ENCODE measurements around the gene ESAM. TPM values are rescaled to one million over a fixed set of nuclear protein-coding genes. Genes with fewer than 3 reads are reported as not detected.

Gene ESAM
- total RNA-seq, 1 donor from 2014 or later = 0.26 TPM

- H3K36me3 Mint-ChIP-seq = peaks cover 11% of the 10 kb centered on the region
- Histone ChIP-seq H3K27ac (peak overlapping the region; percentile 97), H3K79me2 (ENCODE audit: low read depth) (peaks cover 54% of the 10 kb centered on the region), H3K4me3 (peak overlapping the region; percentile 76), H3K4me1 (peaks cover 28% of the 10 kb centered on the region), H2AFZ (replicated peaks) (peak overlapping the region; percentile 93), H3K4me2 (peak overlapping the region; percentile 91), H3K9me3 (ENCODE audit: low read depth) (no peaks in the 10 kb centered on the region), H3K27me3 (no peaks in the 10 kb centered on the region), H3K9ac (peak overlapping the region; percentile 88), H4K20me1 (ENCODE audit: low read depth) (peaks cover 32% of the 10 kb centered on the region), H3F3A (ENCODE audit: low read depth) (peaks cover 28% of the 10 kb centered on the region), H3K36me3 (no peaks in the 10 kb centered on the region)
- H3K4me3 Mint-ChIP-seq = peak overlapping the region; percentile 89
- H3K27ac Mint-ChIP-seq = peak overlapping the region; percentile 97
- TF ChIP-seq EZH2 (IDR thresholded peaks at IDR 0.05) (no peak), CTCF (IDR thresholded peaks at IDR 0.05) (no peak), EZH2phosphoT487 (IDR thresholded peaks at IDR 0.05) (no peak)
- H3K9me3 Mint-ChIP-seq = no peaks in the 10 kb centered on the region
- DNase-seq (ENCODE audit: low spot score) = no peak
- H3K4me1 Mint-ChIP-seq = peaks cover 31% of the 10 kb centered on the region
- no peaks in the 10 kb centered on the region for H3K27me3 Mint-ChIP-seq (ENCODE audit: insufficient read depth, low read depth)
Measured at GRCh38 chr11:124801014-124801413, 38.9 kb upstream of the ESAM start.

GRCh38 chr11:124800226-124800929 is 38.3 kb upstream of the ESAM start, which contains the start of gene MSANTD2:
TSS of gene MSANTD2 (minus strand) at chr11:124800406. CDS start at chr11:124800380, 26 bp downstream.
- peaks cover 28% of the 10 kb centered on the region for H3F3A ChIP-seq (ENCODE audit: low read depth)
- peak within 1 kb of the TSS; percentile 93 for H2AFZ ChIP-seq (replicated peaks)
- Mint-ChIP-seq H3K36me3 (peaks cover 5% of the 10 kb centered on the region), H3K4me3 (peak within 1 kb of the TSS; percentile 92), H3K27ac (peak within 1 kb of the TSS; percentile 97), H3K4me1 (peaks cover 31% of the 10 kb centered on the region), H3K27me3 (ENCODE audit: insufficient read depth, low read depth) (no peaks in the 10 kb centered on the region), H3K9me3 (no peaks in the 10 kb centered on the region)
- H4K20me1 ChIP-seq (ENCODE audit: low read depth) = peaks cover 38% of the 10 kb centered on the region
- no peaks in the 10 kb centered on the region for H3K27me3 ChIP-seq
- peak within 1 kb of the TSS; percentile 97 for H3K27ac ChIP-seq
- H3K9me3 ChIP-seq (ENCODE audit: low read depth) = no peaks in the 10 kb centered on the region
- H3K9ac ChIP-seq = peak within 1 kb of the TSS; percentile 88
- peak; percentile 91 for DNase-seq (ENCODE audit: low spot score)
- peak within 1 kb of the TSS; percentile 76 for H3K4me3 ChIP-seq
- H3K4me2 ChIP-seq = peak within 1 kb of the TSS; percentile 91
- TF ChIP-seq EZH2 (IDR thresholded peaks at IDR 0.05) (peak; percentile 25), EZH2phosphoT487 (IDR thresholded peaks at IDR 0.05) (no peak), CTCF (IDR thresholded peaks at IDR 0.05) (no peak)
- H3K36me3 ChIP-seq = no peaks in the 10 kb centered on the region
- H3K4me1 ChIP-seq = peaks cover 28% of the 10 kb centered on the region
- H3K79me2 ChIP-seq (ENCODE audit: low read depth) = peaks cover 61% of the 10 kb centered on the region

- TF ChIP-seq CTCF (IDR thresholded peaks at IDR 0.05) (peak; percentile 6), EZH2phosphoT487 (IDR thresholded peaks at IDR 0.05) (no peak)
- H3K9me3 ChIP-seq (ENCODE audit: low read depth) = no peaks in the 10 kb centered on the region
- Mint-ChIP-seq H3K4me1 (peaks cover 33% of the 10 kb centered on the region), H3K27me3 (ENCODE audit: insufficient read depth, low read depth) (no peaks in the 10 kb centered on the region), H3K27ac (peak overlapping the region; percentile 83), H3K36me3 (peaks cover 2% of the 10 kb centered on the region), H3K4me3 (peak overlapping the region; percentile 92), H3K9me3 (no peaks in the 10 kb centered on the region)
- H3K4me1 ChIP-seq = peaks cover 28% of the 10 kb centered on the region
- H3K27ac ChIP-seq = peak overlapping the region; percentile 97
- peaks cover 69% of the 10 kb centered on the region for H3K79me2 ChIP-seq (ENCODE audit: low read depth)
- H3K36me3 ChIP-seq = no peaks in the 10 kb centered on the region
- no peaks in the 10 kb centered on the region for H3K27me3 ChIP-seq
- H3F3A ChIP-seq (ENCODE audit: low read depth) = peaks cover 29% of the 10 kb centered on the region
- peak overlapping the region; percentile 91 for H3K4me2 ChIP-seq
- H3K9ac ChIP-seq = peak overlapping the region; percentile 88
- peaks cover 46% of the 10 kb centered on the region for H4K20me1 ChIP-seq (ENCODE audit: low read depth)
- peak overlapping the region; percentile 76 for H3K4me3 ChIP-seq
- peak overlapping the region; percentile 93 for H2AFZ ChIP-seq (replicated peaks)
- peak; percentile 87 for DNase-seq (ENCODE audit: low spot score)
Measured at GRCh38 chr11:124799348-124800225, 37.5 kb upstream of the ESAM start.

Measured in neural progenitor cell (in vitro differentiated cells).